Measurements from ENCODE around the gene ABHD2. TPM values are rescaled to one million over a fixed set of nuclear protein-coding genes. Genes with fewer than 3 reads are reported as not detected.

The ABHD2 gene
- total RNA-seq, 1 donor from 2014 or later: 48.8 TPM

DNA sequence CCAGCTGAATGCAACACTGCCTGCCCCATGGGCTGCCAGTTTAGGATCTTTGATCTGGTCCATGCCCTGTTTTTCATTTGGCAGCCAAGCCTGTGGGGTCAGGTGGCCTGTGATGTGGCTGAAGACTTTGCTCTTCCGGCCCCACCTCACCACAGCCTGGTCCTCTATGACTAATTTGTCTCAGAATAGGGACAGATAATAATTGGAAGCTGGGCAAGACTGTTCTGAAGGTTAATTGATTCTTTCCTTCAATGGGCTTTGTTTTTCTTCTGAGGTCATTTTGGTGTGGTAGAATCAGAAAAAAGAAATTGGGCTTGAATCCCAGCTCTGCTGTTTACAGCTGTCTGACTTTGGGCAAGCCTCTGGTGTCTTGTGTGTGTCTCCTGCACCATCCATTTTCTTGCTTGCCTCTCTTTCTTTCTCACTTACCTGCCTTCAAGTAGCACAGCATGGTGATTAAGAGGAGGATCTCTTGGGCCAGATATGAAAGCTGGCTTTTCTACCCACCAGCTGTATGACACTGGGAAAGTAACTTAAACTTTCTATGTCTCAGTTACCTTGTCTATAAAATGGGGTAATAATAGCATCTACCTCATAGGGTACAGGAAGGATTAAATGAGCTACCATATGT, 24.2 kb downstream of the ABHD2 start:
- Mint-ChIP-seq H3K27me3 (no peaks in the 10 kb centered on the region), H3K27ac (no peak overlapping the region), H3K4me1 (no peaks in the 10 kb centered on the region), H3K36me3 (ENCODE audit: low read depth) (peaks cover 37% of the 10 kb centered on the region), H3K4me3 (no peak overlapping the region), H3K9me3 (no peaks in the 10 kb centered on the region)
- intact Hi-C loops (cut with micrococcal nuclease): no loop called here
- POLR2A ChIA-PET: interaction anchor here (1.1 kb wide), 1 partner anchor 24 kb away, joined by 3 read pairs; the partner anchor contains the start of gene ABHD2
- ATAC-seq (ENCODE audit: low read depth) (no peak), DNase-seq (no peak)
- CTCF ChIA-PET: interaction anchor here (1.0 kb wide), 1 partner anchor 16 kb away, joined by 6 read pairs; no protein-coding TSS in a partner anchor
- TF ChIP-seq CTCF (IDR thresholded peaks at IDR 0.05): no peak

GRCh38 chr15:89113296-89114024, 25.2 kb downstream of the ABHD2 start:
- H3K4me3 Mint-ChIP-seq: no peak overlapping the region
- H3K36me3 Mint-ChIP-seq (ENCODE audit: low read depth): peaks cover 40% of the 10 kb centered on the region
- DNase-seq (no peak), ATAC-seq (ENCODE audit: low read depth) (no peak)
- ChIA-PET POLR2A (interaction anchor here (1.1 kb wide), 1 partner anchor 25 kb away, joined by 3 read pairs; the partner anchor contains the start of gene ABHD2), CTCF (interaction anchor here (1.0 kb wide), 1 partner anchor 15 kb away, joined by 6 read pairs; no protein-coding TSS in a partner anchor)
- H3K27me3 Mint-ChIP-seq: no peaks in the 10 kb centered on the region
- H3K9me3 Mint-ChIP-seq: no peaks in the 10 kb centered on the region
- H3K27ac Mint-ChIP-seq: no peak overlapping the region
- H3K4me1 Mint-ChIP-seq: no peaks in the 10 kb centered on the region
- no peak for TF ChIP-seq CTCF (IDR thresholded peaks at IDR 0.05)
- intact Hi-C loops (cut with micrococcal nuclease): no loop called here

- TF ChIP-seq CTCF (IDR thresholded peaks at IDR 0.05): no peak
- ATAC-seq (ENCODE audit: low read depth) (no peak), DNase-seq (no peak)
- ChIA-PET POLR2A (no interaction called here), CTCF (interaction anchor here (0.8 kb wide), 1 partner anchor 15 kb away, joined by 3 read pairs; no protein-coding TSS in a partner anchor)
- Mint-ChIP-seq H3K4me1 (no peaks in the 10 kb centered on the region), H3K27ac (no peak overlapping the region), H3K9me3 (no peaks in the 10 kb centered on the region), H3K4me3 (no peak overlapping the region), H3K27me3 (no peaks in the 10 kb centered on the region), H3K36me3 (ENCODE audit: low read depth) (peaks cover 55% of the 10 kb centered on the region)
- intact Hi-C loops (cut with micrococcal nuclease): no loop called here
These were observed 26.7 kb downstream of the ABHD2 start for GRCh38 chr15:89114990-89115389.

- H3K36me3 Mint-ChIP-seq (ENCODE audit: low read depth): peaks cover 56% of the 10 kb centered on the region
- no peaks in the 10 kb centered on the region for H3K4me1 Mint-ChIP-seq
- H3K27me3 Mint-ChIP-seq: no peaks in the 10 kb centered on the region
- ChIA-PET CTCF (no interaction called here), POLR2A (no interaction called here)
- H3K9me3 Mint-ChIP-seq: no peaks in the 10 kb centered on the region
- no peak for TF ChIP-seq CTCF (IDR thresholded peaks at IDR 0.05)
- no peak overlapping the region for H3K27ac Mint-ChIP-seq
- ATAC-seq (ENCODE audit: low read depth): no peak
- intact Hi-C loops (cut with micrococcal nuclease): no loop called here
- H3K4me3 Mint-ChIP-seq: no peak overlapping the region
- DNase-seq: no peak
These were observed 27.3 kb downstream of the ABHD2 start for GRCh38 chr15:89115547-89115946.

DNA sequence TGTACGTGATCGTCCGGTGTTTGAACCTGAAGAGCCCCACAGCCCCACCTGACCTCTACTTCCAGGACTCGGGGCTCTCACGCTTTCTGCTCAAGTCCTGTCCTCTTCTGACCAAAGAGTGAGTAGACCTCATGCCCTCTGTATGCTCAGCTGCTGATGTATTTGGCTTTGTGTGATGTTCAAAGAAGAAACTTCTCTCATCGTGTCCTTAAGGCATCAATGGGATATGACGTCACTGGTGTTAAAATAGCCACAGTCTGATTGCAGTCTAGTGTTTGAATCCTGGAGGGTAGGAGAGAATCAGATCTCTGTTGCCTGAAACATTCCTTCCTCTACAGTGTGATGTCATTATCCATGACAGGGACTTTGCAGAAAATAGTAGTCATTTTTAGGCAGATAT, 28.1 kb downstream of the ABHD2 start:
- no peak for ATAC-seq (ENCODE audit: low read depth)
- no peak overlapping the region for H3K27ac Mint-ChIP-seq

More for the DNA sequence above, 28.1 kb downstream of the ABHD2 start:
- CTCF ChIA-PET: no interaction called here
- Mint-ChIP-seq H3K9me3 (no peaks in the 10 kb centered on the region), H3K27me3 (no peaks in the 10 kb centered on the region), H3K4me3 (no peak overlapping the region), H3K36me3 (ENCODE audit: low read depth) (peaks cover 62% of the 10 kb centered on the region), H3K4me1 (no peaks in the 10 kb centered on the region)
- POLR2A ChIA-PET: no interaction called here
- DNase-seq: no peak
- intact Hi-C loops (cut with micrococcal nuclease): no loop called here
- TF ChIP-seq CTCF (IDR thresholded peaks at IDR 0.05): no peak

Measured in activated B cell treated with CpG ODN at 0.5 μM for 24 hours (primary cell).